Memory B cell (primary cell): ENCODE data around the gene DLEC1.
A peak's percentile ranks its signal among the peaks of the same experiment; 100 is the strongest.

Experiments
- ATAC-seq: fragments of 150-1000 bp; cut with Tn5 transposase; 2 replicates; pipeline ENCODE4 v1.10.0; 2021; ENCODE audit warnings: low read depth, mild to moderate bottlenecking, moderate library complexity
- DNase-seq, 2 donors: peaks; one replicate each; pipeline ENCODE4 v3.0.0; 2022; ENCODE audit warnings: low spot score in 2 of 2
- H3K27ac Mint-ChIP-seq: one replicate; pipeline ENCODE4 v1.8.0; 2022; ENCODE audit warnings: mild to moderate bottlenecking, moderate library complexity, mixed read lengths
- H3K27me3 Mint-ChIP-seq: one replicate; pipeline ENCODE4 v1.8.0; 2022; ENCODE audit warnings: mixed read lengths
- H3K36me3 Mint-ChIP-seq: one replicate; pipeline ENCODE4 v1.8.0; 2022; ENCODE audit warnings: mild to moderate bottlenecking, mixed read lengths
- H3K4me1 Mint-ChIP-seq: one replicate; pipeline ENCODE4 v1.8.0; 2022; ENCODE audit warnings: mixed read lengths
- H3K4me3 Mint-ChIP-seq: one replicate; pipeline ENCODE4 v1.8.0; 2022; ENCODE audit warnings: mild to moderate bottlenecking, moderate library complexity, mixed read lengths
- H3K9me3 Mint-ChIP-seq: one replicate; pipeline ENCODE4 v1.8.0; 2022; ENCODE audit warnings: mixed read lengths

The DLEC1 gene

GRCh38 chr3:38039101-38039898, at the start of gene DLEC1:
TSS of gene DLEC1 (plus strand) at chr3:38039208. CDS start at chr3:38039226, 18 bp downstream.
- Mint-ChIP-seq H3K36me3 (no peaks in the 10 kb centered on the region), H3K4me3 (peak within 1 kb of the TSS; percentile 92), H3K9me3 (peaks cover 2% of the 10 kb centered on the region), H3K4me1 (peaks cover 15% of the 10 kb centered on the region), H3K27me3 (peaks cover 1% of the 10 kb centered on the region), H3K27ac (peak within 1 kb of the TSS; percentile 84)
- peak; percentile 65 for ATAC-seq
- DNase-seq: peak; percentile 58 to 65

GRCh38 chr3:37989821-37990480, 49.1 kb upstream of the DLEC1 start:
- no peaks in the 10 kb centered on the region for H3K9me3 Mint-ChIP-seq
- H3K4me1 Mint-ChIP-seq: peaks cover 11% of the 10 kb centered on the region
- no peak overlapping the region for H3K4me3 Mint-ChIP-seq
- no peaks in the 10 kb centered on the region for H3K36me3 Mint-ChIP-seq
- no peak for ATAC-seq
- no peak for DNase-seq
- no peak overlapping the region for H3K27ac Mint-ChIP-seq
- H3K27me3 Mint-ChIP-seq: peaks cover 7% of the 10 kb centered on the region

GRCh38 chr3:37990527-37990926, 48.5 kb upstream of the DLEC1 start, which contains the start of gene VILL:
TSS of gene VILL (plus strand) at chr3:37990786. CDS start at chr3:37993673, 2,887 bp downstream.
- Mint-ChIP-seq H3K9me3 (no peaks in the 10 kb centered on the region), H3K27ac (peak within 1 kb of the TSS; percentile 59)

GRCh38 chr3:37991109-37991508, 47.9 kb upstream of the DLEC1 start:
- peaks cover 5% of the 10 kb centered on the region for H3K36me3 Mint-ChIP-seq
- ATAC-seq (no peak), DNase-seq (no peak)
- no peak overlapping the region for H3K4me3 Mint-ChIP-seq
- peak overlapping the region; percentile 59 for H3K27ac Mint-ChIP-seq
- H3K4me1 Mint-ChIP-seq: peaks cover 18% of the 10 kb centered on the region
- H3K9me3 Mint-ChIP-seq: no peaks in the 10 kb centered on the region
- H3K27me3 Mint-ChIP-seq: peaks cover 3% of the 10 kb centered on the region

More at GRCh38 chr3:37990527-37990926, 48.5 kb upstream of the DLEC1 start, which contains the start of gene VILL:
- no peak for ATAC-seq
- Mint-ChIP-seq H3K36me3 (peaks cover under 1% of the 10 kb centered on the region), H3K27me3 (peaks cover 7% of the 10 kb centered on the region), H3K4me3 (no peak within 1 kb of the TSS), H3K4me1 (peaks cover 16% of the 10 kb centered on the region)
- no peak for DNase-seq

GRCh38 chr3:37991823-37992222, 47.2 kb upstream of the DLEC1 start:
- no peak overlapping the region for H3K27ac Mint-ChIP-seq
- H3K4me3 Mint-ChIP-seq: no peak overlapping the region
- H3K27me3 Mint-ChIP-seq: peaks cover 1% of the 10 kb centered on the region
- ATAC-seq: no peak
- DNase-seq: no peak
- H3K4me1 Mint-ChIP-seq: peaks cover 21% of the 10 kb centered on the region
- no peaks in the 10 kb centered on the region for H3K9me3 Mint-ChIP-seq
- H3K36me3 Mint-ChIP-seq: peaks cover 11% of the 10 kb centered on the region

- no peak for DNase-seq
- Mint-ChIP-seq H3K4me3 (no peak overlapping the region), H3K36me3 (peaks cover 13% of the 10 kb centered on the region), H3K27me3 (peaks cover 1% of the 10 kb centered on the region), H3K4me1 (peaks cover 23% of the 10 kb centered on the region), H3K9me3 (no peaks in the 10 kb centered on the region), H3K27ac (no peak overlapping the region)
- ATAC-seq: no peak
Measured at GRCh38 chr3:37992271-37993066, 46.5 kb upstream of the DLEC1 start.

- peak overlapping the region; percentile 96 for H3K4me3 Mint-ChIP-seq
- ATAC-seq (no peak), DNase-seq (no peak)
- H3K27me3 Mint-ChIP-seq: peaks cover 1% of the 10 kb centered on the region
- H3K9me3 Mint-ChIP-seq: no peaks in the 10 kb centered on the region
- H3K36me3 Mint-ChIP-seq: peaks cover 13% of the 10 kb centered on the region
- peak overlapping the region; percentile 87 for H3K27ac Mint-ChIP-seq
- peaks cover 25% of the 10 kb centered on the region for H3K4me1 Mint-ChIP-seq
Measured at GRCh38 chr3:37993067-37993455, 45.9 kb upstream of the DLEC1 start.

- peaks cover 29% of the 10 kb centered on the region for H3K4me1 Mint-ChIP-seq
- peaks cover 1% of the 10 kb centered on the region for H3K27me3 Mint-ChIP-seq
- DNase-seq: no peak
Measured at GRCh38 chr3:37993460-37993819, 45.6 kb upstream of the DLEC1 start.

GRCh38 chr3:37993820-37994638, 45.0 kb upstream of the DLEC1 start:
- peaks cover 13% of the 10 kb centered on the region for H3K36me3 Mint-ChIP-seq
- peak overlapping the region; percentile 87 for H3K27ac Mint-ChIP-seq
- ATAC-seq (peak; percentile 38), DNase-seq (peak in 1 of 2 donors; percentile 47)
- no peaks in the 10 kb centered on the region for H3K9me3 Mint-ChIP-seq
- peak overlapping the region; percentile 96 for H3K4me3 Mint-ChIP-seq
- H3K4me1 Mint-ChIP-seq: peaks cover 31% of the 10 kb centered on the region
- H3K27me3 Mint-ChIP-seq: peaks cover 1% of the 10 kb centered on the region

More at GRCh38 chr3:37993460-37993819, 45.6 kb upstream of the DLEC1 start:
- Mint-ChIP-seq H3K27ac (peak overlapping the region; percentile 87), H3K9me3 (no peaks in the 10 kb centered on the region), H3K36me3 (peaks cover 13% of the 10 kb centered on the region), H3K4me3 (peak overlapping the region; percentile 96)
- no peak for ATAC-seq

GRCh38 chr3:37994639-37994972, 44.4 kb upstream of the DLEC1 start:
- Mint-ChIP-seq H3K36me3 (peaks cover 16% of the 10 kb centered on the region), H3K27me3 (peaks cover 1% of the 10 kb centered on the region), H3K4me3 (peak overlapping the region; percentile 96), H3K9me3 (no peaks in the 10 kb centered on the region), H3K27ac (peak overlapping the region; percentile 87), H3K4me1 (peaks cover 36% of the 10 kb centered on the region)
- ATAC-seq (no peak), DNase-seq (no peak)

GRCh38 chr3:37995652-37996641, 43.1 kb upstream of the DLEC1 start:
- DNase-seq (no peak), ATAC-seq (no peak)
- Mint-ChIP-seq H3K4me1 (peaks cover 38% of the 10 kb centered on the region), H3K4me3 (peak overlapping the region; percentile 96), H3K9me3 (no peaks in the 10 kb centered on the region), H3K27ac (peak overlapping the region; percentile 86), H3K36me3 (peaks cover 21% of the 10 kb centered on the region), H3K27me3 (peaks cover 1% of the 10 kb centered on the region)

GRCh38 chr3:37996785-37997301, 42.2 kb upstream of the DLEC1 start:
- Mint-ChIP-seq H3K27ac (peak overlapping the region; percentile 86), H3K9me3 (no peaks in the 10 kb centered on the region), H3K36me3 (peaks cover 23% of the 10 kb centered on the region), H3K4me1 (peaks cover 38% of the 10 kb centered on the region), H3K27me3 (no peaks in the 10 kb centered on the region), H3K4me3 (peak overlapping the region; percentile 30)
- DNase-seq (peak; percentile 74 to 81), ATAC-seq (peak; percentile 63)
